GM19238 (cell line): ENCODE results near the gene TMEM130.

Source experiments
- DNase-seq: peaks from one replicate; pipeline ENCODE4 v3.0.0; 2011; ENCODE audit warnings: low spot score; ENCODE audit not compliant: insufficient read length

Gene TMEM130

GRCh38 chr7:98869597-98870120, at the start of gene TMEM130:
TSS of gene TMEM130 (minus strand) at chr7:98870014. CDS start at chr7:98869861, 153 bp downstream.
- no peak for DNase-seq

GRCh38 chr7:98917331-98917730, 47.5 kb upstream of the TMEM130 start:
- DNase-seq = no peak

- DNase-seq = no peak
These were observed 43.8 kb upstream of the TMEM130 start for GRCh38 chr7:98913612-98914011.

GRCh38 chr7:98913026-98913425, 43.2 kb upstream of the TMEM130 start:
- no peak for DNase-seq

GRCh38 chr7:98911916-98912315, 42.1 kb upstream of the TMEM130 start:
- DNase-seq = no peak

GRCh38 chr7:98910427-98910826, 40.6 kb upstream of the TMEM130 start:
- DNase-seq = no peak

GRCh38 chr7:98909487-98909886, 39.7 kb upstream of the TMEM130 start:
- no peak for DNase-seq

GRCh38 chr7:98908585-98908984, 38.8 kb upstream of the TMEM130 start:
- DNase-seq = no peak

- DNase-seq = no peak
These were observed 37.8 kb upstream of the TMEM130 start for GRCh38 chr7:98907570-98907969.

- DNase-seq = no peak
These were observed 33.4 kb upstream of the TMEM130 start for GRCh38 chr7:98903246-98903645.

GRCh38 chr7:98902523-98902922, 32.7 kb upstream of the TMEM130 start:
- DNase-seq = no peak

GRCh38 chr7:98900815-98901214, 31.0 kb upstream of the TMEM130 start:
- DNase-seq = no peak

- DNase-seq = no peak
These were observed 30.0 kb upstream of the TMEM130 start for GRCh38 chr7:98899816-98900215.

GRCh38 chr7:98892609-98893008, 22.8 kb upstream of the TMEM130 start:
- DNase-seq = no peak

GRCh38 chr7:98887038-98887437, 17.2 kb upstream of the TMEM130 start:
- DNase-seq = no peak

- no peak for DNase-seq
These were observed 14.6 kb upstream of the TMEM130 start for GRCh38 chr7:98884416-98884815.

GRCh38 chr7:98881561-98882315, 11.9 kb upstream of the TMEM130 start:
- DNase-seq = no peak

- DNase-seq = no peak
These were observed 10.7 kb upstream of the TMEM130 start for GRCh38 chr7:98880485-98880884.

- no peak for DNase-seq
These were observed 10.1 kb upstream of the TMEM130 start for GRCh38 chr7:98879979-98880315.

- DNase-seq = peak; percentile 69
These were observed 9.6 kb upstream of the TMEM130 start for GRCh38 chr7:98879198-98879978.

GRCh38 chr7:98878365-98879197, 8.8 kb upstream of the TMEM130 start, which contains the start of gene TRRAP:
TSS of gene TRRAP (plus strand) at chr7:98878532. CDS start at chr7:98881151, 2,619 bp downstream.
- DNase-seq = peak; percentile 79
